Mesenchymal stem cell (in vitro differentiated cells and primary cell): ENCODE measurements around the gene ARG2.

Experiments used
- DNase-seq: peaks from one replicate; pipeline ENCODE4 v3.0.0-alpha.2; 2013
- H2AFZ ChIP-seq: one replicate; pipeline ENCODE4 v1.6.1; 2013; ENCODE audit warnings: low read depth, mild to moderate bottlenecking, control low read depth, inconsistent platforms, low read length, moderate library complexity
- H2AK5ac ChIP-seq: 2 replicates; pipeline ENCODE4 v1.6.1; 2013; ENCODE audit warnings: low read length, moderate library complexity, mild to moderate bottlenecking, inconsistent platforms; ENCODE audit not compliant: severe bottlenecking
- H2BK120ac ChIP-seq: one replicate; pipeline ENCODE4 v1.6.1; 2013; ENCODE audit warnings: low read depth, mild to moderate bottlenecking, inconsistent platforms, low read length, moderate library complexity
- H2BK12ac ChIP-seq, 2 experiments: one replicate each; pipeline ENCODE4 v1.6.1; 2013; ENCODE audit warnings: inconsistent platforms in 2 of 2, low read length in 2 of 2, mild to moderate bottlenecking in 2 of 2, moderate library complexity in 2 of 2, control low read depth in 1 of 2
- H2BK15ac ChIP-seq: one replicate; pipeline ENCODE4 v1.6.1; 2013; ENCODE audit warnings: mild to moderate bottlenecking, low read depth, inconsistent platforms; ENCODE audit not compliant: poor library complexity, severe bottlenecking
- H2BK5ac ChIP-seq: 2 replicates; pipeline ENCODE4 v1.6.1; 2013; ENCODE audit warnings: low read depth, mild to moderate bottlenecking, low read length, control low read depth, inconsistent platforms; ENCODE audit not compliant: poor library complexity, severe bottlenecking
- H3K14ac ChIP-seq, 2 experiments: one replicate each; pipeline ENCODE4 v1.6.1; 2013; ENCODE audit warnings: inconsistent platforms in 2 of 2, low read length in 2 of 2, control low read depth in 1 of 2, mild to moderate bottlenecking in 1 of 2, moderate library complexity in 1 of 2
- H3K18ac ChIP-seq, 2 experiments: one replicate each; pipeline ENCODE4 v1.6.1; 2013; ENCODE audit warnings: inconsistent platforms in 2 of 2, low read length in 2 of 2, control low read depth in 1 of 2, low read depth in 1 of 2, mild to moderate bottlenecking in 1 of 2
- H3K23ac ChIP-seq, 2 experiments: one replicate each; pipeline ENCODE4 v1.6.1; 2013; ENCODE audit warnings: inconsistent platforms in 2 of 2, low read length in 2 of 2, mild to moderate bottlenecking in 2 of 2, moderate library complexity in 2 of 2, control low read depth in 1 of 2
- H3K27ac ChIP-seq: 2 replicates; pipeline ENCODE4 v1.5.1; 2013; ENCODE audit warnings: mild to moderate bottlenecking, moderate library complexity, low read length, control low read depth, inconsistent platforms; ENCODE audit not compliant: poor library complexity, severe bottlenecking
- H3K27me3 ChIP-seq, 2 experiments: 2 replicates each; pipeline versions ENCODE4 v1.6.1 to v1.7.0; 2013; ENCODE audit warnings: low read length in 2 of 2, mild to moderate bottlenecking in 2 of 2, moderate library complexity in 2 of 2, control low read depth in 1 of 2, inconsistent platforms in 1 of 2; ENCODE audit not compliant: control insufficient read depth in 1 of 2, insufficient read depth in 1 of 2
- H3K36me3 ChIP-seq, 2 experiments: 2 replicates each; pipeline versions ENCODE4 v1.6.1 to v1.7.0; 2013; ENCODE audit warnings: low read length in 2 of 2, control low read depth in 1 of 2, inconsistent platforms in 1 of 2, low read depth in 1 of 2, mild to moderate bottlenecking in 1 of 2; ENCODE audit not compliant: insufficient read depth in 2 of 2, control insufficient read depth in 1 of 2
- H3K4ac ChIP-seq, 2 experiments: one replicate each; pipeline ENCODE4 v1.6.1; 2013; ENCODE audit warnings: inconsistent platforms in 2 of 2, low read length in 2 of 2, mild to moderate bottlenecking in 2 of 2, moderate library complexity in 2 of 2, control low read depth in 1 of 2, low read depth in 1 of 2
- H3K4me1 ChIP-seq: 2 replicates; pipeline ENCODE4 v1.6.1; 2013; ENCODE audit warnings: low read depth, low read length, control low read depth; ENCODE audit not compliant: control insufficient read depth, insufficient read depth
- H3K4me2 ChIP-seq: 2 replicates; pipeline ENCODE4 v1.6.1; 2013; ENCODE audit warnings: low read length, mild to moderate bottlenecking, inconsistent platforms; ENCODE audit not compliant: poor library complexity, severe bottlenecking
- H3K4me3 ChIP-seq, 2 experiments: 2 replicates each; pipeline versions ENCODE4 v1.5.1 to v1.7.0; 2013; ENCODE audit warnings: low read length in 2 of 2, mild to moderate bottlenecking in 2 of 2, control low read depth in 1 of 2, low read depth in 1 of 2; ENCODE audit not compliant: insufficient read depth in 1 of 2
- H3K79me1 ChIP-seq: replicated peaks from 2 replicates; pipeline ENCODE4 v1.6.1; 2013; ENCODE audit warnings: mild to moderate bottlenecking, control low read depth, low read length, inconsistent platforms; ENCODE audit not compliant: poor library complexity, severe bottlenecking
- H3K9ac ChIP-seq: 2 replicates; pipeline ENCODE4 v1.7.0; 2013; ENCODE audit warnings: mild to moderate bottlenecking, low read length, moderate library complexity
- H3K9me3 ChIP-seq: 2 replicates; pipeline ENCODE4 v1.7.0; 2013; ENCODE audit warnings: mild to moderate bottlenecking, low read length; ENCODE audit not compliant: control insufficient read depth
- H4K8ac ChIP-seq: one replicate; pipeline ENCODE4 v1.6.1; 2013; ENCODE audit warnings: inconsistent platforms, mild to moderate bottlenecking, low read length, moderate library complexity
- H4K91ac ChIP-seq: one replicate; pipeline ENCODE4 v1.6.1; 2013; ENCODE audit warnings: mild to moderate bottlenecking, low read length, inconsistent platforms
- WGBS: methylation state at CpG from one replicate; pipeline ENCODE4 v1.1.7; 2013; ENCODE audit warnings: mixed read lengths; 5-methylcytosine and 5-hydroxymethylcytosine counted together

ARG2 gene

GRCh38 chr14:67572608-67573007, 47.1 kb upstream of the ARG2 start:
- Histone ChIP-seq H3K27ac (no peak overlapping the region), H3K4me1 (peaks cover 16% of the 10 kb centered on the region), H2AK5ac (no peak overlapping the region), H3K9ac (no peak overlapping the region), H3K36me3 (peaks cover 0 to 37% of the 10 kb centered on the region in 2 experiments), H3K14ac (no peak overlapping the region), H3K23ac (no peak overlapping the region), H2BK15ac (no peak overlapping the region), H3K9me3 (no peaks in the 10 kb centered on the region), H4K8ac (no peak overlapping the region), H3K4ac (no peak overlapping the region), H2BK5ac (no peak overlapping the region), H2AFZ (no peak overlapping the region), H3K79me1 (no peaks in the 10 kb centered on the region), H2BK12ac (no peak overlapping the region), H4K91ac (no peak overlapping the region), H3K4me2 (no peak overlapping the region), H3K4me3 (no peak overlapping the region), H3K18ac (no peak overlapping the region), H2BK120ac (no peak overlapping the region), H3K27me3 (peaks cover 0 to 10% of the 10 kb centered on the region in 2 experiments)
- no peak for DNase-seq
- WGBS: over 99% methylated on average over 5 of the region's 5 CpGs

DNA sequence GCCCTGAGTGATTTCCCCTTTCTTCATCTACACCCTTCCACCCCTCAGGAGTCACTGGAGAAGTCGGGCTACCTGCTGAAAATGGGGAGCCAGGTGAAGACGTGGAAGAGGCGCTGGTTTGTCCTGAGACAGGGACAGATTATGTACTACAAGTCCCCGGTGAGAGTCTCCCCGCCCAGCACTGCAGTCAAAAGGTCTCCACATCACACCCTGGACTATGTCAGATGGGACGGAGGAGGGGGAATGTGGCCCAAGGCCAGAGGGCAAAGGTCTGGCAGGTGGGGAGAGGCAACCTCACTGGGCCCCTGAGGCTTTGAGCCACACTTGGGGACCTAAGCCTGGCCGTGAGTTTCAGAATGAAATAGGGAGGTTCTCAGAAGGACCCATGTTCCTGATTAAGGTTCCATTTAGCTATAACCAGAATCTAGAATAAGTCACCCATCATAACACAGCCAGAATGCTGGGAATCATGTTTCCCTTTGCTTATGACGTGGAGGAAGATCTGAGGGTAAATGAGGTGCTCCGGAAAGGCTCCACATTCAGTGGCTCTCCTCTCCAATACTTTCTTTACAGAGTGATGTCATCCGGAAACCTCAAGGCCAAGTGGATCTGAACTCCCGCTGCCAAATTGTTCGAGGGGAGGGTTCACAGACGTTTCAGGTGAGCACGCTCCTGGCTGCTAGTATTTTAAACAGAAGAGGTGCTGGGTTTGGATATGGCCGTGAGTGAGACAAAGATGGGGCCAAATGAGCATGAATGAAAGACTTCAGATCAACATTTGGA, 46.3 kb upstream of the ARG2 start:
- no peak overlapping the region for H3K4me3 ChIP-seq

GRCh38 chr14:67574156-67574555, 45.6 kb upstream of the ARG2 start:
- no peak overlapping the region for H2BK120ac ChIP-seq
- no peak overlapping the region for H3K4me3 ChIP-seq
- H3K79me1 ChIP-seq: no peaks in the 10 kb centered on the region
- peaks cover 0 to 47% of the 10 kb centered on the region in 2 experiments for H3K36me3 ChIP-seq
- H2AFZ ChIP-seq: no peak overlapping the region
- H2BK15ac ChIP-seq: no peak overlapping the region
- no peak for DNase-seq
- H3K9me3 ChIP-seq: no peaks in the 10 kb centered on the region
- H3K4me2 ChIP-seq: no peak overlapping the region
- H3K18ac ChIP-seq: no peak overlapping the region
- no peak overlapping the region for H2BK5ac ChIP-seq
- no peak overlapping the region for H2AK5ac ChIP-seq
- no peak overlapping the region for H3K23ac ChIP-seq
- no peak overlapping the region for H3K27ac ChIP-seq
- no peak overlapping the region for H3K4ac ChIP-seq
- peaks cover 0 to 8% of the 10 kb centered on the region in 2 experiments for H3K27me3 ChIP-seq
- no peak overlapping the region for H3K9ac ChIP-seq
- H3K4me1 ChIP-seq: peaks cover 13% of the 10 kb centered on the region
- WGBS: 82% methylated on average over 14 of the region's 14 CpGs
- no peak overlapping the region for H2BK12ac ChIP-seq
- H4K8ac ChIP-seq: no peak overlapping the region
- H4K91ac ChIP-seq: no peak overlapping the region
- H3K14ac ChIP-seq: no peak overlapping the region

More for the DNA sequence above, 46.3 kb upstream of the ARG2 start:
- WGBS: 89% methylated on average over 13 of the region's 15 CpGs
- no peak overlapping the region for H3K9ac ChIP-seq
- H2BK5ac ChIP-seq: no peak overlapping the region
- DNase-seq: no peak
- no peak overlapping the region for H3K23ac ChIP-seq
- no peak overlapping the region for H2BK120ac ChIP-seq
- no peak overlapping the region for H3K14ac ChIP-seq
- H2AK5ac ChIP-seq: no peak overlapping the region
- H3K18ac ChIP-seq: no peak overlapping the region
- H2BK12ac ChIP-seq: no peak overlapping the region
- H2AFZ ChIP-seq: no peak overlapping the region
- H3K4me1 ChIP-seq: peaks cover 13% of the 10 kb centered on the region
- no peak overlapping the region for H3K4me2 ChIP-seq
- H3K27ac ChIP-seq: no peak overlapping the region
- H2BK15ac ChIP-seq: no peak overlapping the region
- no peaks in the 10 kb centered on the region for H3K9me3 ChIP-seq
- H4K8ac ChIP-seq: no peak overlapping the region
- H3K4ac ChIP-seq: no peak overlapping the region
- no peaks in the 10 kb centered on the region for H3K79me1 ChIP-seq
- peaks cover 0 to 10% of the 10 kb centered on the region in 2 experiments for H3K27me3 ChIP-seq
- no peak overlapping the region for H4K91ac ChIP-seq
- H3K36me3 ChIP-seq: peaks cover 0 to 44% of the 10 kb centered on the region in 2 experiments

- no peak overlapping the region for H3K4me3 ChIP-seq
- H2BK5ac ChIP-seq: no peak overlapping the region
- H4K91ac ChIP-seq: no peak overlapping the region
- no peak overlapping the region for H2BK120ac ChIP-seq
- no peak overlapping the region for H2BK12ac ChIP-seq
- no peak overlapping the region for H4K8ac ChIP-seq
- H2BK15ac ChIP-seq: no peak overlapping the region
- no peaks in the 10 kb centered on the region for H3K9me3 ChIP-seq
- no peak overlapping the region for H2AK5ac ChIP-seq
- peaks cover 13% of the 10 kb centered on the region for H3K4me1 ChIP-seq
- H3K18ac ChIP-seq: no peak overlapping the region
- no peak overlapping the region for H3K4ac ChIP-seq
- H3K27ac ChIP-seq: no peak overlapping the region
- H3K9ac ChIP-seq: no peak overlapping the region
- peaks cover 0 to 7% of the 10 kb centered on the region in 2 experiments for H3K27me3 ChIP-seq
- no peak overlapping the region for H2AFZ ChIP-seq
- H3K36me3 ChIP-seq: peaks cover 0 to 48% of the 10 kb centered on the region in 2 experiments
- no peak for DNase-seq
- H3K79me1 ChIP-seq: no peaks in the 10 kb centered on the region
- 90% methylated on average over 7 of the region's 7 CpGs for WGBS
- no peak overlapping the region for H3K4me2 ChIP-seq
- H3K14ac ChIP-seq: no peak overlapping the region
- no peak overlapping the region for H3K23ac ChIP-seq
Measured at GRCh38 chr14:67574806-67575205, 44.9 kb upstream of the ARG2 start.
